H1 (cell line): ENCODE measurements around the gene C7orf25. TPM values are rescaled to one million over a fixed set of nuclear protein-coding genes. Genes with fewer than 3 reads are reported as not detected.
A peak's percentile ranks its signal among the peaks of the same experiment; 100 is the strongest.

ENCODE experiments used
- CTCF ChIA-PET: fragments of 300-600 bp; sonication (Branson Sonifier 250); formaldehyde crosslinking; loops from one replicate; lab custom pipeline; 2021; ENCODE audit not compliant: partially characterized antibody; lab: Charles Lee
- POLR2A ChIA-PET: fragments of 300-600 bp; sonication (Branson Sonifier 250); formaldehyde crosslinking; loops from one replicate; lab custom pipeline; 2021; ENCODE audit warnings: inconsistent platforms; ENCODE audit not compliant: partially characterized antibody; lab: Charles Lee
- DNase-seq, 2 experiments: peaks; one replicate each; pipeline versions ENCODE4 v3.0.0 to v3.0.0-alpha.2; 2010 to 2022; ENCODE audit warnings: low spot score in 2 of 2, low read depth in 1 of 2, mixed read lengths in 1 of 2
- FAIRE-seq: peaks from 2 replicates; lab custom pipeline; 2011; peaks lifted over from hg19 to GRCh38; lab: Jason Lieb, UNC
- H2AFZ ChIP-seq: 2 replicates; pipeline ENCODE4 v1.8.1; 2012; ENCODE audit warnings: low read length, inconsistent platforms
- H2AK5ac ChIP-seq: 2 replicates; pipeline ENCODE4 v1.6.1; 2013; ENCODE audit warnings: low read depth, low read length
- H2BK120ac ChIP-seq: replicated peaks from 2 replicates; pipeline ENCODE3; 2013; ENCODE audit warnings: low read depth, low read length, inconsistent platforms
- H2BK12ac ChIP-seq: 2 replicates; pipeline ENCODE4 v1.6.1; 2013; ENCODE audit warnings: low read depth, low read length
- H2BK15ac ChIP-seq: 2 replicates; pipeline ENCODE4 v1.6.1; 2013; ENCODE audit warnings: low read length
- H2BK20ac ChIP-seq: 2 replicates; pipeline ENCODE4 v1.6.1; 2013; ENCODE audit warnings: low read length
- H2BK5ac ChIP-seq: 2 replicates; pipeline ENCODE4 v1.6.1; 2013; ENCODE audit warnings: low read depth, low read length
- H3K14ac ChIP-seq: 2 replicates; pipeline ENCODE4 v1.6.1; 2013; ENCODE audit warnings: inconsistent platforms; ENCODE audit not compliant: insufficient read length
- H3K18ac ChIP-seq: 2 replicates; pipeline ENCODE4 v1.6.1; 2013; ENCODE audit warnings: low read length; ENCODE audit errors: extremely low read depth
- H3K23ac ChIP-seq: 2 replicates; pipeline ENCODE4 v1.6.1; 2013; ENCODE audit warnings: inconsistent platforms; ENCODE audit not compliant: insufficient read length
- H3K23me2 ChIP-seq: 2 replicates; pipeline ENCODE4 v1.6.1; 2013; ENCODE audit warnings: low read depth, low read length
- H3K27ac ChIP-seq: 2 replicates; pipeline ENCODE4 v1.6.1; 2011; ENCODE audit warnings: low read depth, low read length, inconsistent platforms
- H3K27me3 ChIP-seq, 4 experiments: replicated peaks in 1 of 4; 1 replicate in 1 of 4; 2 replicates in 3 of 4; pipeline versions ENCODE4 v1.6.1 to v1.8.1; 2011 to 2013; ENCODE audit warnings: low read length in 3 of 4, mild to moderate bottlenecking in 3 of 4, inconsistent platforms in 2 of 4, mixed read lengths in 2 of 4, moderate library complexity in 1 of 4; ENCODE audit not compliant: control insufficient read depth in 3 of 4, insufficient read depth in 3 of 4; ENCODE audit errors: extremely low read depth in 1 of 4
- H3K36me3 ChIP-seq, 4 experiments: 2 replicates each; pipeline versions ENCODE4 v1.6.1 to v1.8.1; 2011 to 2013; ENCODE audit warnings: mild to moderate bottlenecking in 4 of 4, low read length in 3 of 4, moderate library complexity in 2 of 4, control low read depth in 1 of 4, inconsistent platforms in 1 of 4; ENCODE audit not compliant: insufficient read depth in 4 of 4, control insufficient read depth in 2 of 4
- H3K4ac ChIP-seq: replicated peaks from 2 replicates; pipeline ENCODE3; 2013; ENCODE audit warnings: low read length, low read depth, mixed read lengths, inconsistent platforms; ENCODE audit not compliant: insufficient read length
- H3K4me1 ChIP-seq, 4 experiments: replicated peaks in 1 of 4; 1 replicate in 1 of 4; 2 replicates in 3 of 4; pipeline versions ENCODE4 v1.6.1 to v1.8.1; 2011 to 2013; ENCODE audit warnings: low read length in 3 of 4, inconsistent platforms in 2 of 4, mixed read lengths in 1 of 4; ENCODE audit not compliant: insufficient read depth in 4 of 4, control insufficient read depth in 3 of 4
- H3K4me2 ChIP-seq, 2 experiments: 2 replicates each; pipeline versions ENCODE4 v1.6.1 to v1.8.1; 2011 to 2013; ENCODE audit warnings: low read depth in 2 of 2, low read length in 2 of 2, control low read depth in 1 of 2, inconsistent platforms in 1 of 2, mild to moderate bottlenecking in 1 of 2; ENCODE audit not compliant: insufficient read depth in 1 of 2
- H3K4me3 ChIP-seq, 4 experiments: fragments of 200-600, 300-600 bp in 1 of 4; sonication (generic), shearing (Covaris generic), sonication (Bioruptor Twin) in 1 of 4; 2 replicates each; pipeline versions ENCODE4 v1.5.1 to v1.8.1; 2011 to 2016; ENCODE audit warnings: low read length in 4 of 4, low read depth in 3 of 4, control low read depth in 2 of 4, inconsistent platforms in 2 of 4, mild to moderate bottlenecking in 2 of 4, mixed read lengths in 1 of 4, moderate library complexity in 1 of 4; ENCODE audit not compliant: insufficient read depth in 2 of 4; ENCODE audit errors: extremely low read depth in 1 of 4
- H3K56ac ChIP-seq: replicated peaks from 2 replicates; pipeline ENCODE3; 2013; ENCODE audit warnings: low read depth, mild to moderate bottlenecking, mixed read lengths, low read length, inconsistent platforms; ENCODE audit not compliant: insufficient read length
- H3K79me1 ChIP-seq: 2 replicates; pipeline ENCODE4 v1.6.1; 2013; ENCODE audit warnings: low read depth, low read length, control low read depth
- H3K79me2 ChIP-seq, 2 experiments: 2 replicates each; pipeline versions ENCODE4 v1.6.1 to v1.8.1; 2012 to 2013; ENCODE audit warnings: low read length in 2 of 2, mild to moderate bottlenecking in 2 of 2, inconsistent platforms in 1 of 2; ENCODE audit not compliant: insufficient read depth in 2 of 2, control insufficient read depth in 1 of 2
- H3K9ac ChIP-seq, 4 experiments: replicated peaks in 1 of 4; 1 replicate in 1 of 4; 2 replicates in 3 of 4; pipeline versions ENCODE4 v1.6.1 to v1.8.1; 2011 to 2013; ENCODE audit warnings: low read depth in 3 of 4, low read length in 3 of 4, control low read depth in 2 of 4, mild to moderate bottlenecking in 2 of 4, moderate library complexity in 2 of 4, inconsistent platforms in 1 of 4; ENCODE audit errors: extremely low read depth in 1 of 4
- H3K9me3 ChIP-seq, 2 experiments: 2 replicates each; pipeline versions ENCODE4 v1.6.1 to v1.8.1; 2012 to 2013; ENCODE audit warnings: mild to moderate bottlenecking in 2 of 2, moderate library complexity in 2 of 2, control low read depth in 1 of 2, inconsistent platforms in 1 of 2, low read depth in 1 of 2, low read length in 1 of 2, mixed read lengths in 1 of 2; ENCODE audit not compliant: insufficient read depth in 2 of 2
- H4K20me1 ChIP-seq, 2 experiments: replicated peaks in 1 of 2; 2 replicates each; pipeline versions ENCODE3 to v1.8.1; 2011 to 2013; ENCODE audit warnings: inconsistent platforms in 2 of 2, low read length in 2 of 2, mild to moderate bottlenecking in 1 of 2; ENCODE audit not compliant: insufficient read depth in 2 of 2, control insufficient read depth in 1 of 2
- H4K5ac ChIP-seq: 2 replicates; pipeline ENCODE4 v1.6.1; 2013; ENCODE audit warnings: low read length, low read depth, mixed read lengths, inconsistent platforms; ENCODE audit not compliant: insufficient read length
- H4K8ac ChIP-seq: 2 replicates; pipeline ENCODE4 v1.8.0; 2013; ENCODE audit warnings: mild to moderate bottlenecking, moderate library complexity, low read length, inconsistent platforms; ENCODE audit not compliant: insufficient read depth; ENCODE audit errors: extremely low read depth
- H4K91ac ChIP-seq: replicated peaks from 2 replicates; pipeline ENCODE3; 2013; ENCODE audit warnings: low read length, mixed read lengths, inconsistent platforms; ENCODE audit not compliant: insufficient read length
- ATF3 ChIP-seq: IDR thresholded peaks from 2 replicates; pipeline ENCODE4 v1.6.1; 2011; ENCODE audit warnings: low read depth, mild to moderate bottlenecking, low read length; ENCODE audit not compliant: insufficient read depth
- BACH1 ChIP-seq: IDR thresholded peaks from 2 replicates; pipeline ENCODE4 v1.6.1; 2012; ENCODE audit warnings: low read length, improper control_type of control experiment
- CBX8 ChIP-seq: fragments of 300-800, 300-1000 bp; sonication (generic); IDR thresholded peaks from 2 replicates; pipeline ENCODE4 v1.7.1; 2016; ENCODE audit warnings: low read depth, low read length, borderline replicate concordance
- CREB1 ChIP-seq: IDR thresholded peaks from 2 replicates; pipeline ENCODE4 v1.6.1; 2012; ENCODE audit warnings: inconsistent platforms
- JUND ChIP-seq: IDR thresholded peaks from 2 replicates; pipeline ENCODE4 v1.6.1; 2011; ENCODE audit warnings: mild to moderate bottlenecking, improper control_type of control experiment, low read length
- MAFK ChIP-seq: IDR thresholded peaks from 2 replicates; pipeline ENCODE4 v1.6.1; 2012; ENCODE audit warnings: low read depth, mild to moderate bottlenecking, improper control_type of control experiment, low read length
- RFX5 ChIP-seq: IDR thresholded peaks from 2 replicates; pipeline ENCODE4 v1.6.1; 2011; ENCODE audit warnings: low read depth, low read length, improper control_type of control experiment, borderline replicate concordance
- SP1 ChIP-seq: IDR thresholded peaks from 2 replicates; pipeline ENCODE4 v1.6.1; 2011; ENCODE audit warnings: low read depth, low read length
- SP2 ChIP-seq: IDR thresholded peaks from 2 replicates; pipeline ENCODE4 v1.6.1; 2012; ENCODE audit warnings: mild to moderate bottlenecking, low read length, inconsistent platforms
- SP4 ChIP-seq: IDR thresholded peaks from 2 replicates; pipeline ENCODE4 v1.6.1; 2012; ENCODE audit warnings: low read length, inconsistent platforms
- TBP ChIP-seq: IDR thresholded peaks from 2 replicates; pipeline ENCODE4 v1.6.1; 2011; ENCODE audit warnings: low read depth, low read length, improper control_type of control experiment
- WGBS, 2 experiments: shearing (Covaris generic) in 1 of 2; methylation state at CpG; one replicate each; pipeline versions ENCODE4 v1.1.6 to v1.1.7; 2013 to 2015; ENCODE audit warnings: low lambda C conversion rate in 2 of 2, mixed read lengths in 2 of 2, inconsistent platforms in 1 of 2, low coverage in 1 of 2, missing lambda C conversion rate in 1 of 2; ENCODE audit not compliant: insufficient replicate concordance in 2 of 2, insufficient coverage in 1 of 2, insufficient read length in 1 of 2; ENCODE audit errors: extremely low coverage in 1 of 2, missing lambda C conversion rate in 1 of 2; 5-methylcytosine and 5-hydroxymethylcytosine counted together
- polyA plus RNA-seq, 7 experiments: library from polyadenylated mRNA; depleted of rRNA in 3 of 7; stranded (reverse) in 5 of 7; unstranded in 2 of 7; fragments of >200 nt in 5 of 7; fragments of 200-250 nt in 2 of 7; gene quantifications; 1 replicate in 5 of 7; 2 replicates in 1 of 7; 4 replicates in 1 of 7; pipeline versions ENCODE4 v1.2.1 to v1.2.3, GENCODE V29; 2011 to 2013; ENCODE audit warnings: missing spikeins in 2 of 7, mixed read lengths in 2 of 7
- total RNA-seq: library from RNA; stranded (reverse); fragmentation: NEBNext Ultra II Directional; extraction: Animal tissue kit (Norgen Biotek cat#: 25700); gene quantifications from 2 replicates; pipeline ENCODE4 v1.2.1, GENCODE V29; 2021

C7orf25 gene
- total and polyA plus RNA-seq, 2 of the 8 experiments (the other 6 are each of a cell fraction or from before 2014, with no cell fraction given), result 0.70 to 4.5 TPM

DNA sequence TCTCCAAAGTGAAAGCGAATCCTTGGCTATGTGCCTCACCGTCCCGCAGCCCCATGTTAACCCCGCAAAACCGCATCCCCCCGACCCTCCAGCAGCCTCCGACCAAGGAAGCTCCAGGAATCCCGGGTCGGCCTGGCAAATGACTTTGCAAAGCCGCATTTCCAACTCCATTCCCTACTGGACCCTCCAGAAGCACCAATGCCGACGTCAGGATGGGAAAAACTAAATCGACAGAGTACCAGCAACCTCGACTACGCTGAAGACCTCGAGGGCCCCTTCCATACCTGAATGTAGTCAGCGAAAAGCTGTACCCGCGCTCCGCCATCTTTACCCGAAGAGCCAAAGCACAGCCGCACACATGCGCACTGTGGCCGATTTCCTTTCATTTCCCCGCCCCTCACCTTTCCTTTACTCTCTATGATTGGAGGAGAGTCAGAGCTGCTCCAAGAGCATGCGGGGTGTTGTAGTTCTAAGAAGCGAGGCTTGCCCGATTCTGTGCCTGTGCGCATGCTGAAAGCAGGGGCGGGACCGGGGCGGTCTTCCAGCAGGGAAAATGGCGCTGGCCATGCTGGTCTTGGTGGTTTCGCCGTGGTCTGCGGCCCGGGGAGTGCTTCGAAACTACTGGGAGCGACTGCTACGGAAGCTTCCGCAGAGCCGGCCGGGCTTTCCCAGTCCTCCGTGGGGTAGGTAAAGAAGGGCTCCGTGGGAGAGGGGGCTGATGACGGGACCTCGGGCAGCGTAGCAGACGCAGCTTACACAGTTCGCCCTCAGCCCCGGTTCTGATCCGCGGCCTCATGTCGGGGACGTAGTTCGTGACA, 20.2 kb upstream of the C7orf25 start, which contains the start of the genes MRPL32 and PSMA2:
MRPL32 (plus strand) TSS at position 543 of the 818 bp plus-strand sequence; CDS start at position 554, 11 bp downstream.
PSMA2 (minus strand) TSS at position 341 of the 818 bp plus-strand sequence; CDS start at position 325, 16 bp downstream.
- 1% methylated on average over 56 of the region's 56 CpGs; no CpG with 5 or more reads in 1 of the 2 experiments for WGBS, 2 experiments
- POLR2A ChIA-PET, result interaction anchor here (0.6 to 13.6 kb wide), 21 partner anchors 9 to 708 kb away, joined by 3 to 112 read pairs (median 4); partner anchors contain the start of gene C7orf25
- H3K27ac ChIP-seq, result peak within 1 kb of the TSS; percentile 89
- H3K9ac ChIP-seq, result peak within 1 kb of the TSS; percentile 93 to 99 (median 95)
- H3K9me3 ChIP-seq, result no peaks in the 10 kb centered on the region
- no peaks in the 10 kb centered on the region for H3K27me3 ChIP-seq
- H3K4ac ChIP-seq, result peak within 1 kb of the TSS; percentile 9
- H3K4me2 ChIP-seq, result peak within 1 kb of the TSS; percentile 82 to 87
- peak within 1 kb of the TSS; percentile 89 for H3K56ac ChIP-seq
- H4K5ac ChIP-seq, result peak within 1 kb of the TSS; percentile 95
- DNase-seq (peak; percentile 88 to 90), FAIRE-seq (peak; percentile 98)
- peak within 1 kb of the TSS; percentile 29; the same call in 1 of the 2 replicates for H2BK12ac ChIP-seq
- peaks cover 33 to 77% of the 10 kb centered on the region in 2 experiments for H3K79me2 ChIP-seq
- H3K36me3 ChIP-seq, result peaks cover 5 to 27% (median 18%) of the 10 kb centered on the region in 4 experiments
- H2AFZ ChIP-seq, result peak within 1 kb of the TSS; percentile 24
- H3K4me3 ChIP-seq, result peak within 1 kb of the TSS; percentile 83 to 98 (median 94)
- no peak within 1 kb of the TSS for H3K23ac ChIP-seq
- H2BK5ac ChIP-seq, result peak within 1 kb of the TSS; percentile 90
- peak within 1 kb of the TSS; percentile 89; the same call in 1 of the 2 replicates for H3K18ac ChIP-seq
- H2BK15ac ChIP-seq, result no peak within 1 kb of the TSS
- H3K4me1 ChIP-seq, result peaks cover 0 to 4% (median 0%) of the 10 kb centered on the region in 4 experiments; a peak in 2 of 7 replicates
- peaks cover 9% of the 10 kb centered on the region; the same call in 1 of the 2 replicates for H3K23me2 ChIP-seq
- no peak within 1 kb of the TSS for H2BK20ac ChIP-seq
- peak within 1 kb of the TSS; percentile 93 for H4K91ac ChIP-seq
- H4K8ac ChIP-seq, result peak within 1 kb of the TSS; percentile 98; the same call in 1 of the 2 replicates
- no peaks in the 10 kb centered on the region for H3K79me1 ChIP-seq
- CTCF ChIA-PET, result interaction anchor here (0.5 to 3.5 kb wide), 15 partner anchors 9 to 989 kb away, joined by 3 to 9 read pairs (median 3); no protein-coding TSS in a partner anchor
- H3K14ac ChIP-seq, result no peak within 1 kb of the TSS
- H2AK5ac ChIP-seq, result no peak within 1 kb of the TSS
- peaks cover 6 to 8% of the 10 kb centered on the region in 2 experiments for H4K20me1 ChIP-seq
- H2BK120ac ChIP-seq, result no peak within 1 kb of the TSS
- no peak for TF ChIP-seq SP2
- no peak for TF ChIP-seq CREB1
- TF ChIP-seq SP4, result peak; percentile 7; the same call in 1 of the 2 replicates
- no peak for TF ChIP-seq MAFK
- peak; percentile 91 for TF ChIP-seq TBP
- TF ChIP-seq SP1, result peak; percentile 60; the same call in 1 of the 2 replicates
- no peak for TF ChIP-seq CBX8
- TF ChIP-seq BACH1, result no peak
- TF ChIP-seq RFX5, result no peak
- TF ChIP-seq ATF3, result no peak
- peak; percentile 20; the same call in 1 of the 2 replicates for TF ChIP-seq JUND
